Astrocyte of the cerebellum (primary cell): ENCODE measurements around the gene TENT4A.

Experiments used
- DNase-seq: peaks from one replicate; pipeline ENCODE4 v3.0.0-alpha.2; 2011; ENCODE audit warnings: low read depth
- H3K4me3 ChIP-seq: 2 replicates; pipeline ENCODE4 v1.5.1; 2011; ENCODE audit warnings: mild to moderate bottlenecking, low read depth, low read length, moderate library complexity
- CTCF ChIP-seq: IDR thresholded peaks from 2 replicates; pipeline ENCODE4 v1.5.1; 2012; ENCODE audit warnings: low read length, low read depth, moderate library complexity, mild to moderate bottlenecking; ENCODE audit errors: missing control alignments
- in situ Hi-C: cut with HindIII; loops from 2 replicates; pipeline ENCODE4 v1.10.0; 2017; ENCODE audit warnings: low sequenced_read_pairs

Gene TENT4A

DNA sequence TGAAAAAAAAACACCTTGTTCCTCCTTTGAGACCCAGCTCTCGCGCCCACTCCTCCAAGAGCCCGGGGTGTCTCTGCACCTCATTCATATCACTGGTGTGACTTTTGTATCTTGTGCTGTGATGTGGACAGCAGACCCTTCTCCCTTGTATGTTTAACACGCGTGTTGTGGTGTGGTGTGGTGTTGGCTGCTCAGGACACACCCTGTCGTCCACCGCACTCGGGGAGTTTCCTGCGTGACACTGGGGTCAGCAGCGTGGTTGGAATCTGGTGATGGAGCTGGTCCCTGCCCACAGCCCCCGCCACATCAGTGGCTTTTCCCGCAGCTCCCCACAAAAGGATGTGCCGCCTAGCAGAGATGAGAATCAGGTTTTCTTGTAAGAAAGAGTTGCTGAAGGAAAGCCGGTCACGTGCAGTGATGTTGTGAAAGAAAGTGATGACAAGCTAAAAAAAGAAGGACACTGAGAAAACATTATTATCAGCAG lies 61.5 kb downstream of the TENT4A start:
- no peak for TF ChIP-seq CTCF
- no peak for DNase-seq
- in situ Hi-C loops, result no loop called here
- no peak overlapping the region for H3K4me3 ChIP-seq

DNA sequence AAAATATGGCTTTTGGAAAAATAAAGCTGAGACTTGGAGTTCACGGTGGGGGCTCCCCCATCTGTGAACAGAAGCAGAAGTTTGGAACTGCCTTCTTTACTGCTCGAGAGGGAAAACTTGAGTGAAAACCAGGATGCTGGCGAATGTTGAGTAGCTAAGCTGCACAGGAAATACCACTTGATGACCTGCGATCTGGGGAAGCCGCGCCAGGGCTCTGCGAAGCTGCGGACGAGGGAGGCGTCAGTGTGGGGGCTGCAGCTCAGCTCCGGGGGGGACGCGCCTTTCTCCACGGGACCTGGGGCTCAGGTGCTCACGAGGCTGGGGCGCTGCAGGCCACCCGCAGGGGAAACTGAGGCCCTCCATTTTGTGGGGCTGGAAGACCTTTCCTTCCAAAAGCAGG lies 62.3 kb downstream of the TENT4A start:
- in situ Hi-C loops, result no loop called here
- DNase-seq, result no peak
- no peak overlapping the region for H3K4me3 ChIP-seq
- TF ChIP-seq CTCF, result no peak

- DNase-seq, result no peak
- no peak overlapping the region for H3K4me3 ChIP-seq
- peak; percentile 30 for TF ChIP-seq CTCF
- in situ Hi-C loops, result no loop called here
Observed at GRCh38 chr5:6780802-6781391, 67.7 kb downstream of the TENT4A start.

GRCh38 chr5:6781716-6782115 lies 68.5 kb downstream of the TENT4A start:
- in situ Hi-C loops, result no loop called here
- no peak for DNase-seq
- TF ChIP-seq CTCF, result no peak
- no peak overlapping the region for H3K4me3 ChIP-seq

DNA sequence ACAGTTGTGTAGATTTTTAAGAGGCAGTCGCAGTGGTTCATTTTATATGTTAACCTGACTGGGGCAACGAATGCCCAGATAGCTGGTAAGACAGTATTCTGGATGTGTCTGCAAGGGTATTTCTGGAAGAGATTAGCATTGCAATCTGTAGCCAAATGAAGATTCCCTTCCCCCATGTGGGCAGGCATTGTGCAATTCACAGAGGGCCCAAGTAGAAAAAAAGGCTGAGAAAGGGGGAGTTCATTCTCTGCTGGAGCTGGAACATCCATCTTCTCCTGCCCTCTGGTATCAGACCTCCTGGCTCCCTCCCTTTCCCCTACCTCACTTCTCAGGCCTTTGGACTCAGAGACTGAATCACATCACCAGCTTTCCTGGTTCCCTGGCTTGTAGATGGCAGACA lies 70.6 kb downstream of the TENT4A start:
- DNase-seq, result no peak
- no peak overlapping the region for H3K4me3 ChIP-seq
- in situ Hi-C loops, result no loop called here
- no peak for TF ChIP-seq CTCF

- H3K4me3 ChIP-seq, result no peak overlapping the region
- in situ Hi-C loops, result no loop called here
- no peak for TF ChIP-seq CTCF
- no peak for DNase-seq
Observed at GRCh38 chr5:6784481-6784880, 71.2 kb downstream of the TENT4A start.
